ENCODE measurements around the gene TBKBP1.

The TBKBP1 gene

GRCh38 chr17:47718634-47719405 lies 24.9 kb downstream of the TBKBP1 start:
- H3K27me3 Mint-ChIP-seq: peaks cover 31% of the 10 kb centered on the region
- peak overlapping the region; percentile 75 for H3K27ac Mint-ChIP-seq
- peaks cover 86% of the 10 kb centered on the region for H3K4me1 Mint-ChIP-seq
- peak overlapping the region; percentile 22 for H3K4me3 Mint-ChIP-seq
- no peak for DNase-seq
- no peaks in the 10 kb centered on the region for H3K9me3 Mint-ChIP-seq
- H3K36me3 Mint-ChIP-seq: no peaks in the 10 kb centered on the region
- CTCF ChIA-PET: interaction anchor here (0.8 to 6.8 kb wide), 8 partner anchors 9 to 28 kb away, joined by 3 to 83 read pairs (median 8); partner anchors contain the start of gene TBX21

GRCh38 chr17:47719411-47720152 lies 25.6 kb downstream of the TBKBP1 start:
- Mint-ChIP-seq H3K4me3 (no peak overlapping the region), H3K27me3 (peaks cover 26% of the 10 kb centered on the region), H3K27ac (peak overlapping the region; percentile 75), H3K4me1 (peaks cover 80% of the 10 kb centered on the region), H3K36me3 (no peaks in the 10 kb centered on the region), H3K9me3 (no peaks in the 10 kb centered on the region)
- CTCF ChIA-PET: interaction anchor here (2.0 to 6.8 kb wide), 4 partner anchors 10 to 20 kb away, joined by 6 to 83 read pairs (median 16); partner anchors contain the start of gene TBX21
- DNase-seq: peak; percentile 77

DNA sequence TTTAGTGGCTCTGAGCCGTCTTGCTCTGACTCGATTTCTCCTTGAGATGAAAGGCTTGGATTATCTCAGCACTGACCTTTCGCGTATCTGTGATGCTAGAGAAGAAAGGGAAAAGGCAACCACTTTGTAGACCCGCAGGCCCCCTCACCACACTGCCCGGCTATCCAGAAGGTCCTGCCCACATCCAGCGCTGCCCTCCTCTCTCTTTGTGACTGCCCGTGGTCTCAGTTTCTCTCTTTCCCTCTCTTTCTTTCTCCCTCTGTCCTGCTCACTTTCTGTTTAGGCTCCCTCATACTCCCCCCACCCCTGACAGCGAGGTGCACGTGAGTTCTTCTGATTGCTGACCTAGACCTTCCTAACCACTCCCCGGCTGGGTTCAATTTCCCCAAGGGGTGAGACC lies 26.2 kb downstream of the TBKBP1 start:
- Mint-ChIP-seq H3K36me3 (no peaks in the 10 kb centered on the region), H3K27me3 (peaks cover 23% of the 10 kb centered on the region), H3K4me3 (no peak overlapping the region), H3K4me1 (peaks cover 80% of the 10 kb centered on the region), H3K27ac (peak overlapping the region; percentile 74), H3K9me3 (no peaks in the 10 kb centered on the region)
- DNase-seq: no peak
- CTCF ChIA-PET: interaction anchor here (4.1 to 6.8 kb wide), 2 partner anchors 12 to 20 kb away, joined by 22 to 83 read pairs; partner anchors contain the start of gene TBX21

DNA sequence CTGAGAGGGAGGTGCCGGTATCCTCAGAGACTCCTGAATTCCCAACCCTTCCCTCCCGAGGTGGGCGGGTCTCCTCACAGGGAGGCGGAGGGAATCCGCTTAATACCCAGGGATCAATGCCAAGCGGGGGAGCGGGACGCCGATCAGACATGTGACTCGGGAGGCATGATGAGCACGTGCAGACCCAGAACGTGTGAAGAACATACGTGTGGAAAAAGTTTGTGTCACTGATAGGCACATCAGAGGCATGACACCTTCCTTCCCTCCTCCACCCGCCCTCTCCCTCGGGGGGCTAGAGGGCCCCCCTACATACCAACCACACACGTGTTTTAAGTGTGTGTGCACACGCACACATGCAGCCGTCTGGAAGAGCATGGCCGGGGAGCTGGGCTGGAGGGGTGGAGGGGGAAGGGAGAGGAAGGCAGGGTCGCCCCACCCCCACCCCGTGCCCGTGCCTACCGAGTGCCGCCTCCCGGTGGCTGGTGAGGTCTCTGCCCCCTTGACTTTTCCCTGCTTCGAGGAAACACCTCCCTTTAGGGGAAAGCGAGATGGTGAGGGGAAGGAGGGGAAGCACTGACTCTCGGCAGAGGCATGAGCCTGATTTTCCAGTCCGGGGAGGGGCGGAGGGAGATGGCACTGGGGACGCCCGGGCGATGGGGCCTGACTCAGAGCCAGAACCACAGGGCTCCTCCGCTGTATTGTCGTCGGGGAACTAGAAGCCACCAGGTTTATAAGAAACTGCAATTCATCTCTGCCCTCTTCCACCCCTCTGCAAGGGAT lies 27.0 kb downstream of the TBKBP1 start:
- H3K36me3 Mint-ChIP-seq: no peaks in the 10 kb centered on the region
- peak; percentile 86 for DNase-seq
- CTCF ChIA-PET: interaction anchor here (1.0 to 1.7 kb wide), 2 partner anchors 12 to 22 kb away, joined by 3 to 7 read pairs; partner anchors contain the start of gene TBX21
- H3K9me3 Mint-ChIP-seq: no peaks in the 10 kb centered on the region
- H3K4me3 Mint-ChIP-seq: no peak overlapping the region
- peaks cover 17% of the 10 kb centered on the region for H3K27me3 Mint-ChIP-seq
- H3K4me1 Mint-ChIP-seq: peaks cover 80% of the 10 kb centered on the region
- H3K27ac Mint-ChIP-seq: peak overlapping the region; percentile 26

DNA sequence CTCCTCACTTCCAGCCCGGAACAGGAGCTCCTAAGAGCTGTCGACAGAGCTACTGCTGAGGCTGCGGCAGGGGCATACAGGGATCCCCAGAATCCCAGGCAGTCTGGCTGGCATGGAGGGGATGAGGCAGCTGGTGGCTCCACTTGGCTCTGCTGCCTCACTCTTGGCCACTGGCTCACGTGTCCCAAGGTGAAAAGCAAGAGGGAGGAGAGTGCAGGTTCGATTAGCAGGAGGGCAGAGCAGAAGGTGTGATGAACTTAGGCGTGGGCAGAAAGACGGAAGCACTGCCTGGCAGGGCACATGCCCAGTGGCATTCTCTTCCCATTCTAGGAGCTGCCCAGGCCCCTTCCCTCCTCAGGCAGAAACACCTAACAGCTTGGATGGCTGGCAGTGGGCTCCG lies 27.8 kb downstream of the TBKBP1 start:
- Mint-ChIP-seq H3K27ac (peak overlapping the region; percentile 54), H3K27me3 (peaks cover 15% of the 10 kb centered on the region), H3K4me3 (peak overlapping the region; percentile 45), H3K36me3 (no peaks in the 10 kb centered on the region), H3K4me1 (peaks cover 81% of the 10 kb centered on the region), H3K9me3 (no peaks in the 10 kb centered on the region)
- no peak for DNase-seq
- CTCF ChIA-PET: interaction anchor here (0.8 to 1.7 kb wide), 3 partner anchors 11 to 24 kb away, joined by 3 to 7 read pairs (median 4); partner anchors contain the start of gene TBX21

GRCh38 chr17:47724705-47725104 lies 30.7 kb downstream of the TBKBP1 start:
- H3K27ac Mint-ChIP-seq: no peak overlapping the region
- DNase-seq: no peak
- H3K4me3 Mint-ChIP-seq: no peak overlapping the region
- H3K4me1 Mint-ChIP-seq: peaks cover 76% of the 10 kb centered on the region
- H3K36me3 Mint-ChIP-seq: no peaks in the 10 kb centered on the region
- H3K27me3 Mint-ChIP-seq: peaks cover 7% of the 10 kb centered on the region
- no peaks in the 10 kb centered on the region for H3K9me3 Mint-ChIP-seq
- CTCF ChIA-PET: interaction anchor here (0.9 to 2.0 kb wide), 2 partner anchors 16 to 25 kb away, joined by 3 to 11 read pairs; no protein-coding TSS in a partner anchor

- Mint-ChIP-seq H3K27me3 (peaks cover 9% of the 10 kb centered on the region), H3K4me1 (peaks cover 73% of the 10 kb centered on the region), H3K36me3 (no peaks in the 10 kb centered on the region), H3K9me3 (no peaks in the 10 kb centered on the region), H3K4me3 (no peak overlapping the region), H3K27ac (peak overlapping the region; percentile 35)
- DNase-seq: no peak
- CTCF ChIA-PET: interaction anchor here (0.9 to 2.0 kb wide), 4 partner anchors 16 to 28 kb away, joined by 3 to 11 read pairs (median 4); no protein-coding TSS in a partner anchor
Measured at GRCh38 chr17:47725446-47726111, 31.6 kb downstream of the TBKBP1 start.

GRCh38 chr17:47726796-47727703 lies 33.1 kb downstream of the TBKBP1 start:
- Mint-ChIP-seq H3K4me3 (no peak overlapping the region), H3K27me3 (peaks cover 7% of the 10 kb centered on the region), H3K36me3 (no peaks in the 10 kb centered on the region), H3K27ac (no peak overlapping the region), H3K4me1 (peaks cover 73% of the 10 kb centered on the region), H3K9me3 (no peaks in the 10 kb centered on the region)
- no peak for DNase-seq
- CTCF ChIA-PET: interaction anchor here (1.9 kb wide), 1 partner anchor 9 kb away, joined by 6 read pairs; no protein-coding TSS in a partner anchor

DNA sequence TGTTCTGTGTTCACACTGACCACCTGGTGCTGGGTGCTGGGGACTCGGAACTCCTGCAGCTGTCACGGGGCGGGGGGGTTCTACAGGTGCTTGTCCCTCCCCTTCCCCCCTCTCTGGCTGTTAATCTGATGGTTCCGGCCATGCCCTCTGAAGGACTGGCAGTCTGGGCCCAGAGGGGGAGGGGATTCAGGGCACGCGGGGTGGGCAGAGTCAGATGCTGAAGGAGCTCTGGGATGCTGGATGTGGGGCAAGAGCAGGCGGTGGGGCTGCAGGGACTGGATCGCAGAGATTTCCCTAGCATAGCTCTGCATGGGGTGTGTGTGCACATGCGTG lies 33.7 kb downstream of the TBKBP1 start:
- Mint-ChIP-seq H3K27ac (no peak overlapping the region), H3K4me1 (peaks cover 75% of the 10 kb centered on the region)

GRCh38 chr17:47728214-47728877 lies 34.4 kb downstream of the TBKBP1 start:
- H3K4me3 Mint-ChIP-seq: no peak overlapping the region
- no peak overlapping the region for H3K27ac Mint-ChIP-seq
- peaks cover 7% of the 10 kb centered on the region for H3K27me3 Mint-ChIP-seq
- peaks cover 77% of the 10 kb centered on the region for H3K4me1 Mint-ChIP-seq
- CTCF ChIA-PET: interaction anchor here (1.9 to 5.6 kb wide), 2 partner anchors 11 to 28 kb away, joined by 6 to 98 read pairs; no protein-coding TSS in a partner anchor
- H3K9me3 Mint-ChIP-seq: no peaks in the 10 kb centered on the region
- H3K36me3 Mint-ChIP-seq: no peaks in the 10 kb centered on the region
- no peak for DNase-seq

More for the DNA sequence above, 33.7 kb downstream of the TBKBP1 start:
- no peaks in the 10 kb centered on the region for H3K36me3 Mint-ChIP-seq
- peaks cover 7% of the 10 kb centered on the region for H3K27me3 Mint-ChIP-seq
- CTCF ChIA-PET: interaction anchor here (1.9 kb wide), 1 partner anchor 10 kb away, joined by 6 read pairs; no protein-coding TSS in a partner anchor
- H3K4me3 Mint-ChIP-seq: no peak overlapping the region
- no peaks in the 10 kb centered on the region for H3K9me3 Mint-ChIP-seq
- no peak for DNase-seq

DNA sequence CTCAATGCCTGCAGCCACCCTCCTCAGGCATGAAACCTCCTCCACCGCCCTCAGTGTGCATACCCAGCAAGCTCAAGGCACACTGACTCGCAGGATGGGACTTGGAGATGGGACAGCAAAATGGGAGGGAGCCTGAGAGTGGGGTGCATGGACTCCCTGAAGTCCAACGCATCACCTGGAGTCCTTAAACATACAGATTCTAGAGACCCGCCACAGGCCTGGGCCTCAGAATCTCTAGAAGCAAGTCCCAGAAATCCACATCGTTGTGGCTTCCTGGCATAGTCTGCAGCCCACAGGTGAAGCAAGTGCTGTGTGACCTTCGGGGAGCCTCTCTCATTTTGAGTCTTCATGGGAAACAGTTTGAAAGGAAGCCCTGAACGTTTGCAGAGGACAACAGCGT lies 35.5 kb downstream of the TBKBP1 start:
- H3K4me3 Mint-ChIP-seq: no peak overlapping the region

DNA sequence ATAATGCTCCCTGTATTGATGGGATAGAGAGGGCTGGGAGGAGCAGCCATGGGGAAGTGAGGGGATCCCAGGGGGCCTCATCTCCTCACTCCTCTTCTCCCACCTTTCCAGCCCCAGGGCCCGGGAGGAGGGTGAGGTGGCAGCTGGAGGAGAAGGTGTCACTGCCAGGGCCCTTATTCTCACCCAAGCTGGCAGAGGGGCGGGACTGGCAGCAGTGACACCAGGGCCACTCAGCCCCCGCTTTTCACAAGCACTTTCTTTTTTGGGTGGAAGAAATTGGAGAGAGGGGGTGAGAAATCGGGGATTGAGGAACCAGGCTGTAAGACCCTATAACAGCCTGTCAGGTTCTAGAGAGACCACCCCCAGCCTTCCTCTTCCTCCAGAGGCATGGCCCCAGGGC lies 36.7 kb downstream of the TBKBP1 start:
- H3K27me3 Mint-ChIP-seq: peaks cover 7% of the 10 kb centered on the region
- CTCF ChIA-PET: interaction anchor here (0.7 to 5.6 kb wide), 7 partner anchors 11 to 59 kb away, joined by 3 to 98 read pairs (median 5); no protein-coding TSS in a partner anchor

More for the DNA sequence above, 35.5 kb downstream of the TBKBP1 start:
- H3K36me3 Mint-ChIP-seq: no peaks in the 10 kb centered on the region
- H3K4me1 Mint-ChIP-seq: peaks cover 85% of the 10 kb centered on the region
- CTCF ChIA-PET: interaction anchor here (1.3 to 5.6 kb wide), 4 partner anchors 11 to 30 kb away, joined by 3 to 98 read pairs (median 8); no protein-coding TSS in a partner anchor
- peaks cover 7% of the 10 kb centered on the region for H3K27me3 Mint-ChIP-seq
- H3K27ac Mint-ChIP-seq: no peak overlapping the region
- no peaks in the 10 kb centered on the region for H3K9me3 Mint-ChIP-seq
- DNase-seq: no peak

More for the DNA sequence above, 36.7 kb downstream of the TBKBP1 start:
- Mint-ChIP-seq H3K9me3 (no peaks in the 10 kb centered on the region), H3K27ac (no peak overlapping the region), H3K4me3 (no peak overlapping the region), H3K36me3 (no peaks in the 10 kb centered on the region), H3K4me1 (peaks cover 85% of the 10 kb centered on the region)
- DNase-seq: peak; percentile 18

All from activated naive CD4-positive, alpha-beta T cell treated with anti-CD3 and anti-CD28 coated beads, Interleukin-2, amount 10 ng/mL, durations not matched to agents 7 days and 5 days (primary cell).